Measurements from ENCODE around the gene IMPA2. TPM values are rescaled to one million over a fixed set of nuclear protein-coding genes. Genes with fewer than 3 reads are reported as not detected.
"Not testable (repeated sequence)": the region's sequence is repeated elsewhere in the genome, so short reads cannot be mapped to it uniquely, and the experiment has no call there.

Gene IMPA2
- total and polyA plus RNA-seq, 11 donors, result 18.1 to 73.0 (median 40.8) TPM

DNA sequence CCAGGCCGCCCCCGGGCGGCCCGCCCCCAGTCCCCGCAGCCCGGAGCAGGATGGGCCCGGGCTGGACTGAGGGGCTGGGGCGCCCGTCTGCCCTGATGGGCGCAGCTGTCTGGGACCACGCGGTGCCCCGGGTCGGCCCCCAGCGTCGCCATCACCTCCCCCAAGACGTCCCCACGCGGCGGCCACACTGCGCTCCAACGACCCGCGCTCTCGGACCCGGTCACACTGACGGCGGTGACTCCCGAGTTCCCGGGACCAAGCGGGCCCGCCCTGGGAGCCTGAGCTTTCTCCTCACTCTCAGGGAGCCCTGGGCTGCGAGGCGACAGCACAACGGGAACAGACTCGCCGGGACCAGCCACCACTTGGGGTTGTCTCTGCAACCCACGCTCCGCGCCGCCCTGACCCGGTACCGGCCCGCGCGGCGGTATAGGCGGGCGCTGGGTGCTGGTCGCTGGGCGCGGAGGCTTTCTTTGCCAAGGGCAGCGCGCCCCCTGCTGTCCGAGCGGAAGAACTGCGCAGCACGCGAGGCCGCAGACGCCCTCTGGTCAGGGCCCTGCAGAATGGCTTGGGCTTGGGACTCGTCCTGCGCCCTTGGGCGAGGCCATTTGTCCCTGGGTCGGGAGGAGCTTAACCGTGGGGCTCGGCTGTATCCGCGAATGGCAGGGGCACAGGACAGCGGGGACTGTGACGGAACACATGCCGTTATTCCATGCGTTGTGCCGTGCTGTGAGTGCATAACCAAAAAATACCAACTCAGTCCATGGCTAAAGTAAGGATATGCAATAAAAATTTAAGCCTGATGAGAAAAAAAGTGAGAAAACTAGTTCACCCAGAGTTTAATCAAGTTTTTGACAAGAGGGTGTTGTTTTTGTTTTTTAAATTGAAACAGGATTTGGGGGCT lies 57.6 kb downstream of the IMPA2 start:
- Histone ChIP-seq H3K4me3 (peak overlapping the region; percentile 24 to 67 (median 59)), H3K27ac (peak overlapping the region in 7 of 12 donors; percentile 19 to 69 (median 41)), H3K9me3 (no peaks in the 10 kb centered on the region), H3K36me3 (no peaks in the 10 kb centered on the region), H3K27me3 (peaks cover 0 to 3% (median 0%) of the 10 kb centered on the region in 9 donors), H3K4me1 (peaks cover 0 to 15% (median 6%) of the 10 kb centered on the region in 12 donors)
- 1% methylated on average over 40 to 74 of the region's 74 CpGs for WGBS, 4 donors
- intact Hi-C loops (cut with DNase I), result loop anchor here (1.0 to 10.0 kb wide), 12 partner anchors 42 to 384 kb away; partner anchors contain the start of gene IMPA2 (in 2 of the 10)
- DNase-seq (peak; percentile 82 to 93 (median 89)), ATAC-seq (peak; percentile 93 to 97 (median 96))
- TF ChIP-seq, protein P1, sequence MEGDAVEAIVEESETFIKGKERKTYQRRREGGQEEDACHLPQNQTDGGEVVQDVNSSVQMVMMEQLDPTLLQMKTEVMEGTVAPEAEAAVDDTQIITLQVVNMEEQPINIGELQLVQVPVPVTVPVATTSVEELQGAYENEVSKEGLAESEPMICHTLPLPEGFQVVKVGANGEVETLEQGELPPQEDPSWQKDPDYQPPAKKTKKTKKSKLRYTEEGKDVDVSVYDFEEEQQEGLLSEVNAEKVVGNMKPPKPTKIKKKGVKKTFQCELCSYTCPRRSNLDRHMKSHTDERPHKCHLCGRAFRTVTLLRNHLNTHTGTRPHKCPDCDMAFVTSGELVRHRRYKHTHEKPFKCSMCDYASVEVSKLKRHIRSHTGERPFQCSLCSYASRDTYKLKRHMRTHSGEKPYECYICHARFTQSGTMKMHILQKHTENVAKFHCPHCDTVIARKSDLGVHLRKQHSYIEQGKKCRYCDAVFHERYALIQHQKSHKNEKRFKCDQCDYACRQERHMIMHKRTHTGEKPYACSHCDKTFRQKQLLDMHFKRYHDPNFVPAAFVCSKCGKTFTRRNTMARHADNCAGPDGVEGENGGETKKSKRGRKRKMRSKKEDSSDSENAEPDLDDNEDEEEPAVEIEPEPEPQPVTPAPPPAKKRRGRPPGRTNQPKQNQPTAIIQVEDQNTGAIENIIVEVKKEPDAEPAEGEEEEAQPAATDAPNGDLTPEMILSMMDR (IDR thresholded peaks at IDR 0.05), result peak; percentile 98 to 99 (median 99)
- peak in 1 of 2 donors; percentile 29 for TF ChIP-seq POLR2A (IDR thresholded peaks at IDR 0.05)

DNA sequence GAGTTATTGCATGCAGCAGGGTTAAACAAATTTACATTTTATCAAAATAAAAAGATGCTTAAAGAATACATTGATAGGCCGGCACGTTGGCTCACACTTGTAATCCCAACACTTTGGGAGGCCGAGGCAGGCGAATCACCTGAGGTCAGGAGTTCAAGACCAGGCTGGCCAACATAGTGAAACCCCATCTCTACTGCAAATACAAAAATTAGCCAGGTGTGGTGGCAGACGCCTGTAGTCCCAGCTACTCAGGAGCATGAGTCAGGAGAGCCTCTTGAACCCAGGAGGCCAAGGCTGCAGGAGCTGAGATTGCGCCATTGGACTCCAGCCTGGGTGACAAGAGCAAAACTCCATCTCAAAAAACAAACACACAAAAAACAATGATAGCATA lies 58.2 kb downstream of the IMPA2 start:
- H3K27me3 ChIP-seq, H3K36me3 ChIP-seq, H3K9me3 ChIP-seq, ATAC-seq, H3K4me3 ChIP-seq, DNase-seq: not testable (repeated sequence)
- intact Hi-C loops (cut with DNase I), result loop anchor here (1.0 to 10.0 kb wide), 12 partner anchors 42 to 385 kb away; partner anchors contain the start of gene IMPA2 (in 2 of the 10)
- WGBS, 4 donors, result 77 to 92% (median 79%) methylated on average over 6 of the region's 6 CpGs
- Histone ChIP-seq H3K27ac (peak overlapping the region in 2 of 12 donors; percentile 19 to 40), H3K4me1 (peaks cover 0 to 15% (median 6%) of the 10 kb centered on the region in 12 donors)

DNA sequence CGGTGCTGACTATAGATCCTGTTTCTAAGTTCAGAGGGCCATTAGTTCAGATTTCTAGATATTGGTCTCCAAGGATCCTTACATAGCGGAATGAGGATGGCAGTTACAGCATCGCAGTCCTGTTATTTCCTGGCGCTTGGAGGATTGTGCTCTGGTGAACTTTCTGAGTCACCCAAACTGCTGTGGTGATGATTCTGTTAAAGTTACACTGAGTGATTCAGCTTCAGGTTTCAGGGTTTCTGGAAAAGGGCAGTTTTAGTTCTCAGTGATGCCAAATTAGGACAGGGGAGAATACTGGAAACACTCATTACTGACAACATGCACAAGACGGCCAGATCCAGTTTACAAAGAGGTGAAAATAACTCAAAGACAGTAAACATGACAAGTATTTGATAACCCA lies 60.3 kb downstream of the IMPA2 start:
- H3K27ac ChIP-seq, result no peak overlapping the region
- H3K27me3 ChIP-seq, result peaks cover 0 to 4% (median 0%) of the 10 kb centered on the region in 9 donors
- DNase-seq (no peak), ATAC-seq (no peak)
- H3K9me3 ChIP-seq, result no peaks in the 10 kb centered on the region
- 69 to 75% (median 72%) methylated on average over 5 of the region's 5 CpGs for WGBS, 4 donors
- TF ChIP-seq POLR2A (IDR thresholded peaks at IDR 0.05), result no peak
- TF ChIP-seq, protein P1 (IDR thresholded peaks at IDR 0.05), result no peak
- no peak overlapping the region for H3K4me3 ChIP-seq
- H3K4me1 ChIP-seq, result peaks cover 0 to 15% (median 6%) of the 10 kb centered on the region in 12 donors
- intact Hi-C loops (cut with DNase I), result loop anchor here in 1 of 10 donors (2.0 kb wide), 1 partner anchor 309 kb away; no protein-coding TSS in a partner anchor
- H3K36me3 ChIP-seq, result no peaks in the 10 kb centered on the region

DNA sequence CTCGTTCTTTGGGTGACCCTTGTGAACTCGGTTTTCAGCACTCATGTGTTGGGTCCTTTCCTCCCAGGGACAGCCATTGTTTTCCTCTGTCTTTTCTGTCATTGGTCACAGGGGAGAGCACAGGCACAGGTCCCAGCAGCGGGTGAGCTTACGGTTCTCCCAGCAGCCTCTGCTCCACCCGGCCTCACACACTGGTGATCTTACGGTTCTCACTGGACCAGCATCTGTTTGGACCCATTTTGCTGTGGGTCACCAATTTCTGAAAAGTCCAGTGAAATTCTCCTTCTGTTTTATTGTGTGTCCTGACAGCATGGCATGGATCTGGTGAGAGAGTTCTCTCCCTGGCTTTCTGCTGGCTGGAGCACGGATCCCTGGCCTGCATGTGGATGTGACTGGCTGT lies 62.5 kb downstream of the IMPA2 start:
- Histone ChIP-seq H3K4me1 (peaks cover 0 to 11% (median under 1%) of the 10 kb centered on the region in 12 donors), H3K36me3 (no peaks in the 10 kb centered on the region), H3K27me3 (peaks cover 0 to 4% (median 0%) of the 10 kb centered on the region in 9 donors), H3K27ac (no peak overlapping the region), H3K9me3 (no peaks in the 10 kb centered on the region), H3K4me3 (no peak overlapping the region)
- DNase-seq (no peak), ATAC-seq (no peak)
- TF ChIP-seq, protein P1 (IDR thresholded peaks at IDR 0.05), result no peak
- no peak for TF ChIP-seq POLR2A (IDR thresholded peaks at IDR 0.05)
- 62 to 74% (median 64%) methylated on average over 7 of the region's 7 CpGs for WGBS, 4 donors
- intact Hi-C loops (cut with DNase I), result no loop called here
